Activated CD4-positive, alpha-beta T cell treated with anti-CD3 and anti-CD28 coated beads for 24 hours (primary cell): ENCODE results near the gene TRIM29.
"Not testable (repeated sequence)": the region's sequence is repeated elsewhere in the genome, so short reads cannot be mapped to it uniquely, and the experiment has no call there.

Source experiments
- DNase-seq, 2 donors: peaks; one replicate each; pipeline ENCODE4 v3.0.0-alpha.2; 2020; ENCODE audit warnings: low read depth in 2 of 2

Gene TRIM29

GRCh38 chr11:120137611-120138521 is at the start of gene TRIM29:
TSS of gene TRIM29 (minus strand) at chr11:120138113. CDS start at chr11:120138031, 82 bp downstream.
- DNase-seq, result no peak

- no peak for DNase-seq
These were observed 49.1 kb upstream of the TRIM29 start for GRCh38 chr11:120186774-120187591.

- DNase-seq, result no peak
These were observed 48.5 kb upstream of the TRIM29 start for GRCh38 chr11:120186456-120186773.

GRCh38 chr11:120185706-120186455 is 48.0 kb upstream of the TRIM29 start:
- no peak for DNase-seq

- DNase-seq, result no peak
These were observed 47.2 kb upstream of the TRIM29 start for GRCh38 chr11:120184946-120185705.

GRCh38 chr11:120184371-120184945 is 46.5 kb upstream of the TRIM29 start:
- no peak for DNase-seq

GRCh38 chr11:120183701-120184141 is 45.8 kb upstream of the TRIM29 start:
- DNase-seq, result no peak

GRCh38 chr11:120182790-120183491 is 45.0 kb upstream of the TRIM29 start:
- DNase-seq, result no peak

GRCh38 chr11:120182372-120182771 is 44.5 kb upstream of the TRIM29 start:
- DNase-seq, result no peak

- no peak for DNase-seq
These were observed 43.6 kb upstream of the TRIM29 start for GRCh38 chr11:120181376-120181975.

GRCh38 chr11:120180551-120181232 is 42.8 kb upstream of the TRIM29 start:
- DNase-seq, result no peak

- not testable (repeated sequence) for DNase-seq
These were observed 42.1 kb upstream of the TRIM29 start for GRCh38 chr11:120180063-120180462.

GRCh38 chr11:120179057-120179672 is 41.3 kb upstream of the TRIM29 start:
- no peak for DNase-seq

- no peak for DNase-seq
These were observed 40.7 kb upstream of the TRIM29 start for GRCh38 chr11:120178561-120179056.

GRCh38 chr11:120174866-120175265 is 37.0 kb upstream of the TRIM29 start:
- no peak for DNase-seq

GRCh38 chr11:120173807-120174206 is 35.9 kb upstream of the TRIM29 start:
- DNase-seq, result no peak

GRCh38 chr11:120173019-120173705 is 35.2 kb upstream of the TRIM29 start:
- DNase-seq, result no peak
